GM21447 (cell line): ENCODE data around the gene RALGAPA2.
"Not testable (repeated sequence)": the region's sequence is repeated elsewhere in the genome, so short reads cannot be mapped to it uniquely, and the experiment has no call there.

Experiments used
- ATAC-seq: cut with Tn5 transposase; IDR thresholded peaks from one replicate; pipeline ENCODE4 v1.9.1; 2021; ENCODE audit not compliant: unreplicated experiment

RALGAPA2 gene

GRCh38 chr20:20355503-20355902 lies 356.9 kb downstream of the RALGAPA2 start:
- ATAC-seq: not testable (repeated sequence)

- ATAC-seq: no peak
These were observed 358.9 kb downstream of the RALGAPA2 start for GRCh38 chr20:20353576-20353975.

GRCh38 chr20:20344476-20344875 lies 368.0 kb downstream of the RALGAPA2 start:
- no peak for ATAC-seq

- no peak for ATAC-seq
These were observed 368.5 kb downstream of the RALGAPA2 start for GRCh38 chr20:20343932-20344331.
